C4-2B (cell line): ENCODE data around the gene ACSM2A.
"Not testable (repeated sequence)": the region's sequence is repeated elsewhere in the genome, so short reads cannot be mapped to it uniquely, and the experiment has no call there.

Experiments used
- ZFX ChIP-seq: fragments of 450-650 bp; IDR thresholded peaks from 2 replicates; pipeline ENCODE4 v1.6.1; 2017
- TF ChIP-seq, protein P1 (sequence below): fragments of 450-650 bp; conservative IDR thresholded peaks from 2 replicates; pipeline ENCODE4 v1.5.1; 2017; ENCODE audit warnings: mild to moderate bottlenecking

DNA sequence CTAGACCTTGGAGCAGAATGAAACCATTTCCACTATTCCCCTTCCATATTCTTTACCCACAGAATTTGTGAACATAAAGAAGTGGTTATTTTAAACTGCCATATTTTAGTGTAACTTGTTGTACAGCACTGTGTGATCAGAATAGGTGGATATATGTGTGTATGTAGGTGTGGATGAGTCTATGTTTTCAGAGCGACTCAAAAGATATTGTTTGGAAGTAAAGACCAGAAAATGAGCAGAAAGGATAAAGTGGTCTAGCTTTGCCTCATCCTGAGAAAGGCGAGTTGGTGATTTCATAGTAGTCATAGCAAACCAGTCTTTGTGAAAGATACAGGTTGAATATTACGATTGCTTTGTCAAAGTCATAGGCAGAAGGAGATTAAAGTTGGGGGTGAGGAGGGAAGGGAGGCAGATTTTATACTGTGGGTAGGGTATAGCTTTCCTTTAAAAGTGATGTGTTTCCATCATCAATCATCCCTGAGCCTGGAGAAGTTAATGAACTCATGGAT, 81.0 kb downstream of the ACSM2A start:
- TF ChIP-seq, protein P1, sequence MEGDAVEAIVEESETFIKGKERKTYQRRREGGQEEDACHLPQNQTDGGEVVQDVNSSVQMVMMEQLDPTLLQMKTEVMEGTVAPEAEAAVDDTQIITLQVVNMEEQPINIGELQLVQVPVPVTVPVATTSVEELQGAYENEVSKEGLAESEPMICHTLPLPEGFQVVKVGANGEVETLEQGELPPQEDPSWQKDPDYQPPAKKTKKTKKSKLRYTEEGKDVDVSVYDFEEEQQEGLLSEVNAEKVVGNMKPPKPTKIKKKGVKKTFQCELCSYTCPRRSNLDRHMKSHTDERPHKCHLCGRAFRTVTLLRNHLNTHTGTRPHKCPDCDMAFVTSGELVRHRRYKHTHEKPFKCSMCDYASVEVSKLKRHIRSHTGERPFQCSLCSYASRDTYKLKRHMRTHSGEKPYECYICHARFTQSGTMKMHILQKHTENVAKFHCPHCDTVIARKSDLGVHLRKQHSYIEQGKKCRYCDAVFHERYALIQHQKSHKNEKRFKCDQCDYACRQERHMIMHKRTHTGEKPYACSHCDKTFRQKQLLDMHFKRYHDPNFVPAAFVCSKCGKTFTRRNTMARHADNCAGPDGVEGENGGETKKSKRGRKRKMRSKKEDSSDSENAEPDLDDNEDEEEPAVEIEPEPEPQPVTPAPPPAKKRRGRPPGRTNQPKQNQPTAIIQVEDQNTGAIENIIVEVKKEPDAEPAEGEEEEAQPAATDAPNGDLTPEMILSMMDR, result not testable (repeated sequence)
- not testable (repeated sequence) for TF ChIP-seq ZFX
